ENCODE measurements around the gene GPER1.

GPER1 gene

DNA sequence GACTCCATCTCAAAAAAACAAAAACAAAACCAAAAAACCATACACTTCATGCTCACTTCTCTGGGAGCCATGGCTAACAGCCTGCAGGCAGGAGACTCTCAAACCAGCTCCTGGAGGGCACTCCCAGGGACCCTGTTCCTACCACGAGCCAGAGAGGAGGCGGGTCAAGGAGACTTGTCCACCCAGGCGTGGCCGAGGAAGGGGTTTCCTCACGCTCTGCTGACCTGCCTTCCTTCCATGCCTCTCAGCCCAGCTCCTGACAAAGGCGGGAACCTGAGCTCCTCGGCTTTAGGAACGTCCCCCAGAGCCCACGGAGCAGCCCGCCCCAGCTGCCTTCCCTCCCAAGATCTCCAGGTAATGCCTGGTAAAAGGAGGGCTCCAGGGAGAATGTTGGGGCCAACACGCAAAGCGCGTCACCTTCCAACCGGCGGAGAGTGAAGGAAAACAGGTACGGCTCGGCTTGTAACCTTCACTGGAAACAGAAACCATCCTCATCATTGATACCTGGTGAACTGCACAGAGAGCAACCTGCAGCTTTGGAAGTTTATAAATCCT, 34.0 kb upstream of the GPER1 start:
- DNase-seq (ENCODE audit: low read depth, low spot score): no peak

DNA sequence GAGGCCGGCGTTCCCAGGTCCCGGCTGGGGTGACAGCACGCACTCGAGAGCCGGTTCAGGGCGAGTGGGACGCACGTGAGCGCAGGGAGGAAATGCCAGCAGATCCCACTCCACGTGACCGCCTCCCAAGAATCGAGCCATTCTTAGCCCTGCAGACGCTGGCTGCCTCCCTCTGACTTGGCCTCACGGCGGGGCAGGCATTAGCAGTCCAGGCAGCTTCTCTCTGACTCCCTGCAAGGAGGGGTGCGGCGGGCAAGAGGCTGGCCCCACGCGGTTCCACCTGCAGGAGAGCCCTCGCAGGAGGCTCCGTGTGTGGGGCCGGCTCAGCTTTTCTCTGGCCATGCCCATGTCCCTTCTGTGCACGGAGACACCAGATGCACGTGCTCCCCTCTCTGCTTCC, 33.5 kb upstream of the GPER1 start:
- DNase-seq (ENCODE audit: low read depth, low spot score): no peak

GRCh38 chr7:1054861-1055450, 33.0 kb upstream of the GPER1 start:
- DNase-seq (ENCODE audit: low read depth, low spot score): no peak

- DNase-seq (ENCODE audit: low read depth, low spot score): no peak
Measured at GRCh38 chr7:1055491-1055955, 32.4 kb upstream of the GPER1 start.

DNA sequence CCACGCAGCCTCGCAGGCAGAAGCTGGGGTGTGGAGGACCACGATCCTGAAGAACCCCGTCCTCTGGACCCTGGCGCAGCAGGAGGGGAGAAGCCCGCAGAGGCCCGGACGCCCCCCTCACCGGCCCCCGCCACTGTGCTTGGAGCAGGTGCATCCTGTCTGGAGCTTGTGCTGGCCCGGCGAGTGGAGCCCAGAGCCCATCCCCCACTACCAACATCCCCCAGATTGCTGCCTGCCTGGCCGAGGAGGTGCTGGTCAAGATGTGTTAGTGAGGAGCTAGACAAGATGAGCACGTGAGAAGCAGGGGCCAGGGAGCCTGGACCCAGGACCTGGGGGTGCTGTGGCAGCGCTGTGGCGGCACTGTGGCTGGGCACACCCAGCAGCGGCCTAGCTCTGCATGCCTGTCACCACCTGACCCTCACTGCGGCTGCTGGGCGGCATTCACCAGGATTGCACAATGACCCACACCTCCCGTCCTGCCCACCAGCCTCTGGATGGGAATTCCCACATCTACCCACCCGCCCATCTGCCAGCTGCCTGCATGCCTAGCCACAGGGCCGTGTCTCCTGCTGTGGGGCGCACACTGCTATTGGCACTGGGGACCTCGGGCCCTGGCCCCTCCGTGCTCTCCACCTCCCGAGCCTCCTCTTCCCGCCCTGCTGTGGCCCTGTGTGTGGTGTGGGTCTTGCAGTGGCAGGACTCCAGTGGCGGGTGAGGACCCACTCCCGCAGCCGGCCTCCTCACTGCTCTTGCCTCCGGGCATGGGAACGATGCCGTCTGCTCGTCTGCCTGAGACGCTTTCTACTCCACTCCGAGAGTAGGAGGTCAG, 31.7 kb upstream of the GPER1 start:
- DNase-seq (ENCODE audit: low read depth, low spot score): no peak

GRCh38 chr7:1056785-1057410, 31.0 kb upstream of the GPER1 start:
- no peak for DNase-seq (ENCODE audit: low read depth, low spot score)

GRCh38 chr7:1057416-1058291, 30.3 kb upstream of the GPER1 start:
- DNase-seq (ENCODE audit: low read depth, low spot score): no peak

DNA sequence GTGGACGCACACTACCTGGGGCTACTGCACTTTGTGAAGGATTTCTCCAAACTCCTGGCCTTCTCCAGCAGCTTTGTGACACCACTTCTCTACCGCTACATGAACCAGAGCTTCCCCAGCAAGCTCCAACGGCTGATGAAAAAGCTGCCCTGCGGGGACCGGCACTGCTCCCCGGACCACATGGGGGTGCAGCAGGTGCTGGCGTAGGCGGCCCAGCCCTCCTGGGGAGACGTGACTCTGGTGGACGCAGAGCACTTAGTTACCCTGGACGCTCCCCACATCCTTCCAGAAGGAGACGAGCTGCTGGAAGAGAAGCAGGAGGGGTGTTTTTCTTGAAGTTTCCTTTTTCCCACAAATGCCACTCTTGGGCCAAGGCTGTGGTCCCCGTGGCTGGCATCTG, 29.6 kb upstream of the GPER1 start:
- DNase-seq (ENCODE audit: low read depth, low spot score): no peak

- no peak for DNase-seq (ENCODE audit: low read depth, low spot score)
Measured at GRCh38 chr7:1058821-1059199, 29.1 kb upstream of the GPER1 start.

DNA sequence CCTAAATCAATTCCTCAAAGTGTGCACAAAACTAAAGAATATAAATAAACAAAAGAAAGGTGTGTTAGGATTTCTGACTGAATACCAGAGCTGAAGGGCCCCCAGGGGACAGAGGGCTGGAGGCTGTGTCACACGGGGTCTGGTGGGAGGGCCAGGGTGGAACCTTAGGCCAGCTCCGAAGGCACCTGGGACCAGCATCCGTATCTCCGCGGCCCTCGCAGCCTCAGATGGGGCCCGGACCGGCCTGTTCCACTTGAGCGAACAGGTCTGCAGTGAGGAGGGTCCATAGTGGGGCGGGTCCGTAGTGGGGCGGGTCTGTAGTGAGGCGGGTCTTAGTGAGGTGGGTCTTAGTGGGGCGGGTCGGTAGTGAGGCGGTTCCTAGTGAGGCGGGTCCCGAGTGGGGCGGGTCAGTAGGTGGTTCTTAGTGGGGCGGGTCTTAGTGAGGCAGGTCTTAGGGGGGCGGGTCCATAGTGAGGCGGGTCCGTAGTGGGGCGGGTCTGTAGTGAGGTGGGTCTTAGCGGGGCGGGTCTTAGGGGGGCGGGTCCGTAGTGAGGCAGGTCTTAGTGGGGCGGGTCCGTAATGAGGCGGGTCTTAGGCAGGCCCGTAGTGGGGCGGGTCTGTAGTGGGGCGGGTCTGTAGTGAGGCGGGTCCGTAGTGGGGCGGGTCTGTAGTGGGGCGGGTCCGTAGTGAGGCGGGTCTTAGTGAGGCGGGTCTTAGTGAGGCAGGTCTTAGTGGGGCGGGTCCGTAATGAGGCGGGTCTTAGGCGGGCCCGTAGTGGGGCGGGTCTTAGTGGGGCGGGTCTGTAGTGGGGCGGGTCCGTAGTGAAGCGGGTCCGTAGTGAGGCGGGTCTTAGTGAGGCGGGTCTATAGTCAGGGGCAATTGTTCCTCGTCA, 28.5 kb upstream of the GPER1 start:
- DNase-seq (ENCODE audit: low read depth, low spot score): no peak

DNA sequence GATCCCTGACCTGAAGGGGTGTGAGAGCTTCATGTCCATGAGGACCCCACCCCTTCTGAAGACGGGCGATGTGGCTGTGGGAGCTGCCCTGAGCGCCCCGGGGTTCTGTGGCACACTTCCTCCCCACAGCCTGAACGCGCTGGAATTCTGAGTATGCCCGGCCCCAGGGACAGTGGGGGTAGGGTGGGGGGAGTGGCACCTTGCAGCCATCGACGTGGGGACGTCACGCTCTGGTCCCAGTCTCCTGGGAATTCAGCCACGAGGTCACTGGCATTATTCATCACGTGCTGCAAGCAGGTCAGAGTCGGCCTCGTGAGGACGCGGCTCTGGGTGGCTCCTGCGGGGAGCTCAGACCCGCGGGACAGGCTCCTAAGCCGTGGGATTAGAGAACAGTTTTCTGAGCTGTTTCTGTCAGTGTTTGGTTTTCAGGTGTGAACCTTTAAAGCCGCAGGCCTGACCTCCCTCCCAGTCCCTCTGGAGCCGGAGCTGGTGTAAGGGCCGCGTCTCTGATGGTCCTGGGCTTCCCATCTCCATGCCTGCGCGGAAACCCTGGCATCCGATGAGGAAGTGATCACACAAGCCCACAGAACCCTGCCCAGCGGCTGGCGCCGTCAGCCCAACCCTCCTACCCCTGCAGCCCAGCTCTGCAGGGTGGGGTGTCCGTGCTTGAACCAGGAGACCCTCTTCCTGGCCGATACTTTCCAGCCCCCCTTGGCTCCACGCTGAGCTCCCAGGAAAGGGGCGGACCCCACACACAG, 27.4 kb upstream of the GPER1 start:
- DNase-seq (ENCODE audit: low read depth, low spot score): no peak

GRCh38 chr7:1061180-1061579, 26.7 kb upstream of the GPER1 start:
- no peak for DNase-seq (ENCODE audit: low read depth, low spot score)

DNA sequence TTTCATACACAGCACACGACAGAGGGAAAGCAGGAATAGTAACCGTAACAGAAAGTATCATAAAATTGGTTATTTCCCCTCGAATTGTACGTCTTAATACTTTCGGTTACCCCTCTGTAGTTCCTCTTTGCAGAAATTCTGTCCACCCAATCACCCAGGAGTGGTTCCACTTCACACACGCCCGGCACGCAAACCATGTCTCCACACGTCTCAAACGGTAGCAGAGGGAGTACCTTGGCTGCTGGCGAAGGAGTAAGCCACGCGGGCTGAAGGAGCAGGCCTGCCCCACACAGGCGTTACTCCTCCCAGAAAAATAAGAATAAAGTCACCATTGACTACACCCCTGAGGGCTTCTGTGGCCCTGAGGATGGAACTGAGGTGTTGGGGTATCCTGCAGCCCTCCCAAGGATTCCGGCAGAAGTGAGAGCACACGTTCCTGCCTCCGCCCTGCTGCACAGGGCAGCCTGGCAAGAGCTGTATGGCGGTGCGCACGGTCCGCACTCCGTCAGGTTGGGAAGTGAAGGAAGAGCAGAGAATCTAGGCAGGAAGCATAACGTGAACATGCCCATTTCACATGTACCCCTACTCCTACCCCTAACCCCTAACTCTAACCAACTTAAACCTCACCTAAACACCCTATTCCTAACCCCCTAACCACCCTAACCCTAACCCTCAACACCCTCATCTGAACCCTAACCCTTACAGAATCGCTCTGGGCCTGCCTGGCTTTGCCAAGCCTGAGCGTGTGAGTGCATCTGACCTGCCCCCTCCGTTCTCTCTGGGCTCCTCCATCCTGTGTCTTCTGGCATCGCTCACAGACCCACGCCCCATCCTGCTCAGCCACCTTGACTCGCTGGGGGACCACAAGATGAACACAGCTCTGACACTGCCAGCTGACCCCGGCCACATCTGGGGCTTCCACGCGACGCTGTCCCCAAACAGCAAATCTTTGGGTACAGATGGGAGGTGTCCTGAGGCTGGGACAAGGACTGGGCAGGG, 25.3 kb upstream of the GPER1 start:
- DNase-seq (ENCODE audit: low read depth, low spot score): no peak

- no peak for DNase-seq (ENCODE audit: low read depth, low spot score)
Measured at GRCh38 chr7:1063361-1063760, 24.6 kb upstream of the GPER1 start.

- DNase-seq (ENCODE audit: low read depth, low spot score): no peak
Measured at GRCh38 chr7:1064581-1064980, 23.3 kb upstream of the GPER1 start.

GRCh38 chr7:1065263-1065584, 22.7 kb upstream of the GPER1 start:
- no peak for DNase-seq (ENCODE audit: low read depth, low spot score)

GRCh38 chr7:1065585-1066241, 22.2 kb upstream of the GPER1 start:
- DNase-seq (ENCODE audit: low read depth, low spot score): no peak

DNA sequence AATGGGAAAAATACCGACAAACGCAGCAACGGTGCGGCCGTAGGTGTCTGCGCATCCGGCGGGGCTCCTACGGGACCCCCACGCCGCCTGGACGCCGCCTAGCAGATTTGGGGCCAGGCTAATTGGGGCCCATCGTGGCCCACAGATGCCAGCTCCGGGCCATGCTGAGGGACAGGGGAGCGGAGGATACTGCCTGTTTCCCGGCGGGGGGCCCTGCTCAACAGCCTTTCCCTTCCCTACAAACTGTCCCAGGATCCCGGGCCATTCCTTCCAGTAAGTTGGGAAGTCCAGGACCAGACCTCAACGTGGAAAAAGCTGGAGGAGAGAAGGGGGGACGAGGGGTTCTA, 21.7 kb upstream of the GPER1 start:
- no peak for DNase-seq (ENCODE audit: low read depth, low spot score)
